ENCODE results near the gene SFI1. TPM values are rescaled to one million over a fixed set of nuclear protein-coding genes. Genes with fewer than 3 reads are reported as not detected.

The SFI1 gene
- total RNA-seq, 1 donor from 2014 or later, result 9.0 TPM

DNA sequence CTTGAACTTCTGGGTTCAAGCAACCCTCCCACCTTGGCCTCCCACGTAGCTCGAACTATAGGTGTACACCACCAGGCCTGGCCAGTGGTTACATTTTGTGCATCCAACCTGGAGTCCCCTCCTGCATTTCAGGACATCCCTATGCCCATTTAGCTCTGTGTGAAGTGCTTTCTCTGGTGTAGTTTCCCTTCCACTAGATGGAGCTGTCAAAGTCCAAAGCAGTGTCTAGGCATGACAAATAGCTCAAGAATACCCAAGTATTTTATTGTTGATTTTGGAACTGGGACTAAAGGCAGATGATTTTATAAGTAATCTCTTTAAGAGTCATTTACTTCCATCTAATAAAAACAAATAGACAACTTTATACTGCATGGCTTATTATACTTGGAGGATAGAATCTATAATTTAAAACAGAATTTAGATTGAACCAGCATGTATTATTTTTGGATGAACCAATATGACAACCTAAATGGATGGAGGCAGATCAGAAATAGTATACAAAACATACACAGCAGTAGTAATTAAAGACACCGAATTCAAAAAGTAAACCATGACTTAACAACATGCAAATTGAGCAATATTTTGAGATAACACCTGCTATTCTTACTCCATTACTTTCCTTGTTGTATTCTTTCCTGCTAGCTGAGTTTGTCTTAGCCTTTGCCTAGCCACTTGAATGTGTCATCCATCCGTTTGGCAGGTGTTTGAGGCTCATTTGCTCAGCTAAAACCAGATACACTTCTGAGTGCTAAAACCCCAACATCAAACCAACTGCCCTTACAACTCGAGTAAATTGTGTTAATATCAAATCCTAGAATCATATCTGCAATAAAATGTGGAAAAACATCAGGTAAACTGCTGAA lies 44.4 kb upstream of the SFI1 start:
- FAIRE-seq (no peak), DNase-seq (ENCODE audit: low read depth) (peak; percentile 51)
- TF ChIP-seq, protein P1, sequence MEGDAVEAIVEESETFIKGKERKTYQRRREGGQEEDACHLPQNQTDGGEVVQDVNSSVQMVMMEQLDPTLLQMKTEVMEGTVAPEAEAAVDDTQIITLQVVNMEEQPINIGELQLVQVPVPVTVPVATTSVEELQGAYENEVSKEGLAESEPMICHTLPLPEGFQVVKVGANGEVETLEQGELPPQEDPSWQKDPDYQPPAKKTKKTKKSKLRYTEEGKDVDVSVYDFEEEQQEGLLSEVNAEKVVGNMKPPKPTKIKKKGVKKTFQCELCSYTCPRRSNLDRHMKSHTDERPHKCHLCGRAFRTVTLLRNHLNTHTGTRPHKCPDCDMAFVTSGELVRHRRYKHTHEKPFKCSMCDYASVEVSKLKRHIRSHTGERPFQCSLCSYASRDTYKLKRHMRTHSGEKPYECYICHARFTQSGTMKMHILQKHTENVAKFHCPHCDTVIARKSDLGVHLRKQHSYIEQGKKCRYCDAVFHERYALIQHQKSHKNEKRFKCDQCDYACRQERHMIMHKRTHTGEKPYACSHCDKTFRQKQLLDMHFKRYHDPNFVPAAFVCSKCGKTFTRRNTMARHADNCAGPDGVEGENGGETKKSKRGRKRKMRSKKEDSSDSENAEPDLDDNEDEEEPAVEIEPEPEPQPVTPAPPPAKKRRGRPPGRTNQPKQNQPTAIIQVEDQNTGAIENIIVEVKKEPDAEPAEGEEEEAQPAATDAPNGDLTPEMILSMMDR (IDR thresholded peaks at IDR 0.05; ENCODE audit: insufficient read depth, low read length, severe bottlenecking), result peak; percentile 61
- no peaks in the 10 kb centered on the region for H3K27me3 ChIP-seq (ENCODE audit: control insufficient read depth, insufficient read depth, low read length)
- peaks cover 10% of the 10 kb centered on the region for H3K36me3 ChIP-seq (ENCODE audit: control insufficient read depth, insufficient read depth, low read length)
- no peak overlapping the region for H3K4me3 ChIP-seq (ENCODE audit: low read depth, low read length)

DNA sequence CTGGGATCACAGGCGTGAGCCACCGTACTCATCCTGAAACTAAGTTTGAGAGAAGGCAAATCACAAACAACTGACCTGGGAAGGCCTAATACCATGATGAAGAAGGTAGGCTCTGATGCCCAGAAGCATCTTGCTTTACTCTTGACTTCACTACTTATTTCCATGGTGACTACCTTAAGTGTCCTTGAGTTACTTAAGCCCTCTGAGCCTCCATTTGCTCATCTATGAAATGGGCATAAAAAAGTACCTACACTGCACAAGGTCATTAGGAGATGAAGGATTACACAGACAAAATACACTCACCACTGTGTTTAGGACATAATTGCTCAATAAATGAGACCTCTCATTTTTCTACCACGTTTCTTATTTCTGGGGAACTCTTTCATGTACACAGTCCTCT lies 34.6 kb upstream of the SFI1 start:
- Histone ChIP-seq H3K4me3 (ENCODE audit: low read depth, low read length) (no peak overlapping the region), H3K36me3 (ENCODE audit: control insufficient read depth, insufficient read depth, low read length) (peaks cover 13% of the 10 kb centered on the region), H3K27me3 (ENCODE audit: control insufficient read depth, insufficient read depth, low read length) (no peaks in the 10 kb centered on the region)
- FAIRE-seq (no peak), DNase-seq (ENCODE audit: low read depth) (no peak)
- TF ChIP-seq, protein P1 (IDR thresholded peaks at IDR 0.05; ENCODE audit: insufficient read depth, low read length, severe bottlenecking), result no peak

DNA sequence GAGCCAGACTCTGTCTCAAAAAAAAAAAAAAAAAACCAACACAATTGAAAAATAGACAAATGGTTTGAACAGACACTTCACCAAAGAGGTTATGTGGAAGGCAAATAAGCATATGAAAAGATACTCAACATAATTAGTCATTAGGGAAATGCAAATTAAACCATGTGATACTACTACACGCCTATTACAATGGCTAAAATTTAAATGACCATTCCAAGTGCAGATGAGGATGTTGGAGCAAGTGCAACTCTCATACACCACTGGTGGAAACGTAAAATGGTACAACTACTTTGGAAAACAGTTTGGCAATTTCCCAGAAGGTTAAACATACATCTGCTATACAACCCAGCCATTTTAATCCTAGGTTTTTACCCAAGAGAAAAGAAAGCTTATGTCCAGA lies 31.0 kb upstream of the SFI1 start:
- H3K4me3 ChIP-seq (ENCODE audit: low read depth, low read length), result no peak overlapping the region
- H3K36me3 ChIP-seq (ENCODE audit: control insufficient read depth, insufficient read depth, low read length), result peaks cover 15% of the 10 kb centered on the region
- FAIRE-seq (no peak), DNase-seq (ENCODE audit: low read depth) (no peak)
- H3K27me3 ChIP-seq (ENCODE audit: control insufficient read depth, insufficient read depth, low read length), result no peaks in the 10 kb centered on the region
- TF ChIP-seq, protein P1 (IDR thresholded peaks at IDR 0.05; ENCODE audit: insufficient read depth, low read length, severe bottlenecking), result no peak

DNA sequence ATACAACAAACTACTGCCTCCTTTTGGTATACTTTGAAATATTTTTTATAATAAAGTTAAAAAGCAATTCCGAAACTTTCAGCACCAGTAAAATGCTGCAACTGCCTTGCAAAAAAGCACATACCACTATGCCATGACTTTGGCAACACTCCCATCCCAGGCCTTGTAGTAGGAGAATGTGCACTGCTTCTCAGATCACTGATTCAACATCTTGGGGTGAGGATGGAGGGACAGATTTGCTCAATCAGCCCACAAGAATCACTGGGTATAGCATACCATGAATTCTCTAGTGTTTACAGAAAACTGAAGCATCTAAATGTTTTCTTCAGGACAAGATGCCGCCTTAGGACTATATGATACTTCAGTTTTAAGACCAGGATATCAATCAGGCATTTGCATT lies 21.6 kb upstream of the SFI1 start:
- Histone ChIP-seq H3K36me3 (ENCODE audit: control insufficient read depth, insufficient read depth, low read length) (peaks cover 5% of the 10 kb centered on the region), H3K27me3 (ENCODE audit: control insufficient read depth, insufficient read depth, low read length) (no peaks in the 10 kb centered on the region), H3K4me3 (ENCODE audit: low read depth, low read length) (no peak overlapping the region)
- DNase-seq (ENCODE audit: low read depth) (no peak), FAIRE-seq (no peak)
- TF ChIP-seq, protein P1 (IDR thresholded peaks at IDR 0.05; ENCODE audit: insufficient read depth, low read length, severe bottlenecking), result no peak

- FAIRE-seq, result no peak
- no peak overlapping the region for H3K4me3 ChIP-seq (ENCODE audit: low read depth, low read length)
- H3K36me3 ChIP-seq (ENCODE audit: control insufficient read depth, insufficient read depth, low read length), result peaks cover 5% of the 10 kb centered on the region
- TF ChIP-seq, protein P1 (IDR thresholded peaks at IDR 0.05; ENCODE audit: insufficient read depth, low read length, severe bottlenecking), result no peak
- no peak for DNase-seq (ENCODE audit: low read depth)
- no peaks in the 10 kb centered on the region for H3K27me3 ChIP-seq (ENCODE audit: control insufficient read depth, insufficient read depth, low read length)
Observed at GRCh38 chr22:31475800-31476199, 20.5 kb upstream of the SFI1 start.

All from bronchial epithelial cell (primary cell).